ENCODE results near the gene KLC4. TPM values are rescaled to one million over a fixed set of nuclear protein-coding genes. Genes with fewer than 3 reads are reported as not detected.

KLC4 gene
- total RNA-seq, 1 experiment from 2014 or later, result 50.7 TPM

DNA sequence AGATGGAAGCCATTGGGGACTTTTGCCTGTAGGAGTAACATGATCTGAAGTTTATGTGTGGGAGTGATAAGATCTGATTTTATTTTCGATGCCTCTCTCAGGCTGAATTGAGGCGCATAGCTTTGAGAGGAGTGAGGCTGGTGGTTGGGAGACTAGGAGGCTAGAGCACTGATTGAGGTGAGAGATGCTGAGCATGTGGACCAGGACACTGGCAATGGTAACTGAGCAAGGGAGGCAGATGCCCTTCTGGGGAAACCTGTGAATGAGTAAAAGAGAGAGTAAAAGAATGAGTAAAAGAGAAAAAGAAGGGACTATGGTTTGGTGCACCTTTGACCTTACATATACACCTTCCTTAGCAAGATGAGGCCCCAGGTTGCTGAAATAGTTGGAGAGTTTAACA, 35.0 kb upstream of the KLC4 start:
- BruUV-seq (replicated peaks), result no TSS peak
- intact Hi-C loops (cut with micrococcal nuclease; ENCODE audit: unreplicated experiment), result no loop called here
- CTCF ChIA-PET, result no interaction called here
- Mint-ChIP-seq H3K27ac (ENCODE audit: unreplicated experiment) (no peak overlapping the region), H3K4me1 (ENCODE audit: low read depth, unreplicated experiment) (no peaks in the 10 kb centered on the region), H3K9me3 (ENCODE audit: low read depth, unreplicated experiment) (no peaks in the 10 kb centered on the region), H3K36me3 (ENCODE audit: insufficient read depth, unreplicated experiment) (peaks cover 78% of the 10 kb centered on the region), H3K27me3 (ENCODE audit: unreplicated experiment) (no peaks in the 10 kb centered on the region), H3K4me3 (ENCODE audit: low read depth, unreplicated experiment) (no peak overlapping the region)
- DNase-seq, result no peak
- TF ChIP-seq, protein P1, sequence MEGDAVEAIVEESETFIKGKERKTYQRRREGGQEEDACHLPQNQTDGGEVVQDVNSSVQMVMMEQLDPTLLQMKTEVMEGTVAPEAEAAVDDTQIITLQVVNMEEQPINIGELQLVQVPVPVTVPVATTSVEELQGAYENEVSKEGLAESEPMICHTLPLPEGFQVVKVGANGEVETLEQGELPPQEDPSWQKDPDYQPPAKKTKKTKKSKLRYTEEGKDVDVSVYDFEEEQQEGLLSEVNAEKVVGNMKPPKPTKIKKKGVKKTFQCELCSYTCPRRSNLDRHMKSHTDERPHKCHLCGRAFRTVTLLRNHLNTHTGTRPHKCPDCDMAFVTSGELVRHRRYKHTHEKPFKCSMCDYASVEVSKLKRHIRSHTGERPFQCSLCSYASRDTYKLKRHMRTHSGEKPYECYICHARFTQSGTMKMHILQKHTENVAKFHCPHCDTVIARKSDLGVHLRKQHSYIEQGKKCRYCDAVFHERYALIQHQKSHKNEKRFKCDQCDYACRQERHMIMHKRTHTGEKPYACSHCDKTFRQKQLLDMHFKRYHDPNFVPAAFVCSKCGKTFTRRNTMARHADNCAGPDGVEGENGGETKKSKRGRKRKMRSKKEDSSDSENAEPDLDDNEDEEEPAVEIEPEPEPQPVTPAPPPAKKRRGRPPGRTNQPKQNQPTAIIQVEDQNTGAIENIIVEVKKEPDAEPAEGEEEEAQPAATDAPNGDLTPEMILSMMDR (IDR thresholded peaks at IDR 0.05; ENCODE audit: unreplicated experiment), result no peak

DNA sequence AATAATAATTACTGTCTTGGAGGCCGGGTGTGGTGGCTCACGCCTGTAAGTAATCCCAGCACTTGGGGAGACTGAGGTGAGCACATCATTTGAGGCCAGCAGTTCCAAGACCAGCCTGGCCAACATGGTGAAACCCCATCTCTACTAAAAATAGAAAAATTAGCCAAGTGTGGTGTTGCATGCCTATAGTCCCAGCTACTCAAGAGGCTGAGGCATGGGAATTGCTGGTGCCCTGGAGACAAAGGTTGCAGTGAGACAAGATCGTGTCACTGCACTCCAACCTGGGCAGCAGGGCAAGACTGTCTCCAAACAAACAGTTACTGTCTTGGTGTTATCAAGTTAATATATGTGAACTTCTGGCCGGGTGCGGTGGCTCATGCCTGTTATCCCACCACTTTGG, 33.1 kb upstream of the KLC4 start:
- no peaks in the 10 kb centered on the region for H3K9me3 Mint-ChIP-seq (ENCODE audit: low read depth, unreplicated experiment)
- no peaks in the 10 kb centered on the region for H3K27me3 Mint-ChIP-seq (ENCODE audit: unreplicated experiment)
- intact Hi-C loops (cut with micrococcal nuclease; ENCODE audit: unreplicated experiment), result no loop called here
- BruUV-seq (replicated peaks), result no TSS peak
- CTCF ChIA-PET, result no interaction called here
- no peak overlapping the region for H3K27ac Mint-ChIP-seq (ENCODE audit: unreplicated experiment)
- H3K36me3 Mint-ChIP-seq (ENCODE audit: insufficient read depth, unreplicated experiment), result peaks cover 85% of the 10 kb centered on the region
- H3K4me3 Mint-ChIP-seq (ENCODE audit: low read depth, unreplicated experiment), result no peak overlapping the region
- no peak for DNase-seq
- H3K4me1 Mint-ChIP-seq (ENCODE audit: low read depth, unreplicated experiment), result no peaks in the 10 kb centered on the region
- TF ChIP-seq, protein P1 (IDR thresholded peaks at IDR 0.05; ENCODE audit: unreplicated experiment), result no peak

DNA sequence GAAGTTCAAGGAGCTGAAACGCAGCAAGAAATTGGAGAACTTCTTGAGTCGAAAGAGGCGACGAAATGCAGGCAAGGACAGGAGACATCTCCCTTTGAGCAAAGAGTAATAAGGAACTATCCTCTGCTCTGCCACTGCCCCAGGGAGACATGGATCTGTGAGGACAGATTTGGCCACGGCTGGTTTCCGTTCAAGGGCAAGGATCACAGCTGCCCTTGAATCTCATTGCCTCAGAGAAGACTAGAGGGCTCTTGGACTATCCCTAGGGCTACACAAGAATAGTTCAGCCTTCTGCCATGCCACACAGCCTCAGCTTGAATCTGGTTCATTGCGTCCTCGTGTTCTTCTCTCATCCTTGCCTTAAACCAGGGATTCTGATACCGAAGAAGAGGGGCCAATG, 30.3 kb upstream of the KLC4 start:
- no peak for DNase-seq
- CTCF ChIA-PET, result no interaction called here
- Mint-ChIP-seq H3K4me1 (ENCODE audit: low read depth, unreplicated experiment) (no peaks in the 10 kb centered on the region), H3K36me3 (ENCODE audit: insufficient read depth, unreplicated experiment) (peaks cover 86% of the 10 kb centered on the region), H3K27me3 (ENCODE audit: unreplicated experiment) (no peaks in the 10 kb centered on the region), H3K4me3 (ENCODE audit: low read depth, unreplicated experiment) (no peak overlapping the region), H3K9me3 (ENCODE audit: low read depth, unreplicated experiment) (no peaks in the 10 kb centered on the region), H3K27ac (ENCODE audit: unreplicated experiment) (no peak overlapping the region)
- TF ChIP-seq, protein P1 (IDR thresholded peaks at IDR 0.05; ENCODE audit: unreplicated experiment), result no peak
- no TSS peak for BruUV-seq (replicated peaks)
- intact Hi-C loops (cut with micrococcal nuclease; ENCODE audit: unreplicated experiment), result no loop called here

DNA sequence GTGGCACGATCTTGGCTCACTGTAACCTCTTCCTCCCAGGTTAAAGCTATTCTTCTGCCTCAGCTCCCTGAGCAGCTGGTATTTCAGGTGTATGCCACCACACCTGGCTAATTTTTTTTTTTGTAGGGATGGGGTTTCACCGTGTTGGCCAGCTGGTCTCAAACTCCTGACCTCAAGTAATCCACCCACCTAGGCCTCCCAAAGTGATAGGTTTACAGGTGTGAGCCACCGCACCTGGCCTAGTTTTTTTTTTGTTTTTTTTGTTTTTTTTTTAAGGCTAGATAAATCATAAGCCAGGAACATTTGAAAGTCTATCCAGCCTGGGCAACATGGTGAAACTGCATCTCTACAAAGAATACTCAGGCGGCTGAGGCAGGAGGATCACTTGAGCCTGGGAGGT, 27.1 kb upstream of the KLC4 start:
- DNase-seq, result no peak
- BruUV-seq (replicated peaks), result no TSS peak
- Mint-ChIP-seq H3K27me3 (ENCODE audit: unreplicated experiment) (no peaks in the 10 kb centered on the region), H3K4me1 (ENCODE audit: low read depth, unreplicated experiment) (no peaks in the 10 kb centered on the region), H3K27ac (ENCODE audit: unreplicated experiment) (no peak overlapping the region), H3K9me3 (ENCODE audit: low read depth, unreplicated experiment) (no peaks in the 10 kb centered on the region), H3K36me3 (ENCODE audit: insufficient read depth, unreplicated experiment) (peaks cover 82% of the 10 kb centered on the region), H3K4me3 (ENCODE audit: low read depth, unreplicated experiment) (no peak overlapping the region)
- intact Hi-C loops (cut with micrococcal nuclease; ENCODE audit: unreplicated experiment), result no loop called here
- TF ChIP-seq, protein P1 (IDR thresholded peaks at IDR 0.05; ENCODE audit: unreplicated experiment), result no peak
- CTCF ChIA-PET, result interaction anchor here (0.5 kb wide), 1 partner anchor 468 kb away, joined by 3 read pairs; no protein-coding TSS in a partner anchor

Data from Calu3 (cell line).